ENCODE results near the gene SLC25A43.
A peak's percentile ranks its signal among the peaks of the same experiment; 100 is the strongest.

SLC25A43 gene

DNA sequence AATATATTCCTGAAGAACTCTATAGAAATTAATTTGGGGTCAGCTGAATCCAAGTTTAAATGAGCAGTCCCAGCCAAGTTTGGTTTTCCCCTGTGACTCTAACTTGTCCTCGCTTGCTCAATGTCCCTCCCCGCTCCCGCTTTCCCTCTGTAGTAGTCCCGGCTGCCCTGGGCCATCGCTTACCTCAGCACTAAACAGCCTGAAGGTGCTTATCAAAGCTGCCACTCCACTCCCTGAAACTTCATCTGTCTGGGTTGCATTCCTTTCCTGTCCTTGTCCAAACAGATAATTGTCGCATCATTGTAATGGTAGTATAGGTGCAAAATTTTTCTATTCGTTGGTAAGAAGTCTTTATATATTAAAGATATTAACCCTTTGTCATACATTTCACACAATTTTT is 12.8 kb downstream of the SLC25A43 start:
- Histone ChIP-seq H3K9me3 (replicated peaks; ENCODE audit: insufficient read depth, low read length) (no peaks in the 10 kb centered on the region), H3K27me3 (replicated peaks; ENCODE audit: insufficient read depth, low read length) (no peaks in the 10 kb centered on the region), H4K20me1 (ENCODE audit: insufficient read depth, low read length) (no peaks in the 10 kb centered on the region), H2AFZ (ENCODE audit: low read length) (no peak overlapping the region), H3K4me1 (ENCODE audit: low read length) (no peaks in the 10 kb centered on the region), H3K36me3 (replicated peaks; ENCODE audit: insufficient read depth, low read length) (no peaks in the 10 kb centered on the region), H3K9ac (ENCODE audit: low read length) (no peak overlapping the region), H3F3A (ENCODE audit: insufficient read depth, low read length) (no peaks in the 10 kb centered on the region), H3K27ac (ENCODE audit: low read length) (no peak overlapping the region), H3K4me3 (ENCODE audit: low read length) (no peak overlapping the region), H3K4me2 (ENCODE audit: low read depth, low read length) (no peak overlapping the region), H3K9me2 (replicated peaks; ENCODE audit: insufficient read depth, low read length) (no peaks in the 10 kb centered on the region), H3K79me2 (ENCODE audit: low read length) (no peaks in the 10 kb centered on the region)
- TF ChIP-seq EZH2phosphoT487 (IDR thresholded peaks at IDR 0.05; ENCODE audit: low read length) (no peak), EZH2 (optimal IDR thresholded peaks at IDR 0.05; ENCODE audit: low read depth, low read length) (no peak)
- TF ChIP-seq, protein P1, sequence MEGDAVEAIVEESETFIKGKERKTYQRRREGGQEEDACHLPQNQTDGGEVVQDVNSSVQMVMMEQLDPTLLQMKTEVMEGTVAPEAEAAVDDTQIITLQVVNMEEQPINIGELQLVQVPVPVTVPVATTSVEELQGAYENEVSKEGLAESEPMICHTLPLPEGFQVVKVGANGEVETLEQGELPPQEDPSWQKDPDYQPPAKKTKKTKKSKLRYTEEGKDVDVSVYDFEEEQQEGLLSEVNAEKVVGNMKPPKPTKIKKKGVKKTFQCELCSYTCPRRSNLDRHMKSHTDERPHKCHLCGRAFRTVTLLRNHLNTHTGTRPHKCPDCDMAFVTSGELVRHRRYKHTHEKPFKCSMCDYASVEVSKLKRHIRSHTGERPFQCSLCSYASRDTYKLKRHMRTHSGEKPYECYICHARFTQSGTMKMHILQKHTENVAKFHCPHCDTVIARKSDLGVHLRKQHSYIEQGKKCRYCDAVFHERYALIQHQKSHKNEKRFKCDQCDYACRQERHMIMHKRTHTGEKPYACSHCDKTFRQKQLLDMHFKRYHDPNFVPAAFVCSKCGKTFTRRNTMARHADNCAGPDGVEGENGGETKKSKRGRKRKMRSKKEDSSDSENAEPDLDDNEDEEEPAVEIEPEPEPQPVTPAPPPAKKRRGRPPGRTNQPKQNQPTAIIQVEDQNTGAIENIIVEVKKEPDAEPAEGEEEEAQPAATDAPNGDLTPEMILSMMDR (IDR thresholded peaks at IDR 0.05; ENCODE audit: low read length) = no peak
- no peak for DNase-seq

DNA sequence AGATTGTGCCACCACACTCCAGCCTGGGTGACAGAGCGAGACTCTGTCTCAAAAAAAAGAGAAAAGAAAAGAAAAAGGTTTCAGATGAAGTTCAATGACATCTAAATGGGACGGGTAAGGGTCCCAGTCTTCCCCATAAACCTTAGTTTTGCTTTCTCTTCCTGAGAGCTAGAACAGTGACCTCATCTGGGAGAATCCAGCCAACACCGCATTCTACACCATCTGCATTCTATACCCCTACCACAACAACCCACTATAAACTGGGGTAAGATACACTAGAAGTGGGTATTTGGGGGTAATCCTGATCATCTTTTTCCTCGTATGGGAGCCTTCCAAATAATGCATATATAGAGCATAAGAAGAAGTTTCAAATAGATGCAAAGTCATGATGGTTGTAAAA is 18.2 kb downstream of the SLC25A43 start:
- Histone ChIP-seq H3K9me3 (replicated peaks; ENCODE audit: insufficient read depth, low read length) (no peaks in the 10 kb centered on the region), H3K9me2 (replicated peaks; ENCODE audit: insufficient read depth, low read length) (no peaks in the 10 kb centered on the region), H3K27ac (ENCODE audit: low read length) (no peak overlapping the region), H4K20me1 (ENCODE audit: insufficient read depth, low read length) (no peaks in the 10 kb centered on the region), H3K4me2 (ENCODE audit: low read depth, low read length) (no peak overlapping the region), H3K9ac (ENCODE audit: low read length) (no peak overlapping the region), H3F3A (ENCODE audit: insufficient read depth, low read length) (no peaks in the 10 kb centered on the region), H3K36me3 (replicated peaks; ENCODE audit: insufficient read depth, low read length) (no peaks in the 10 kb centered on the region), H3K27me3 (replicated peaks; ENCODE audit: insufficient read depth, low read length) (no peaks in the 10 kb centered on the region), H2AFZ (ENCODE audit: low read length) (no peak overlapping the region), H3K79me2 (ENCODE audit: low read length) (no peaks in the 10 kb centered on the region), H3K4me1 (ENCODE audit: low read length) (no peaks in the 10 kb centered on the region), H3K4me3 (ENCODE audit: low read length) (no peak overlapping the region)
- no peak for DNase-seq
- TF ChIP-seq, protein P1 (IDR thresholded peaks at IDR 0.05; ENCODE audit: low read length) = no peak
- no peak for TF ChIP-seq EZH2 (optimal IDR thresholded peaks at IDR 0.05; ENCODE audit: low read depth, low read length)
- TF ChIP-seq EZH2phosphoT487 (IDR thresholded peaks at IDR 0.05; ENCODE audit: low read length) = no peak

DNA sequence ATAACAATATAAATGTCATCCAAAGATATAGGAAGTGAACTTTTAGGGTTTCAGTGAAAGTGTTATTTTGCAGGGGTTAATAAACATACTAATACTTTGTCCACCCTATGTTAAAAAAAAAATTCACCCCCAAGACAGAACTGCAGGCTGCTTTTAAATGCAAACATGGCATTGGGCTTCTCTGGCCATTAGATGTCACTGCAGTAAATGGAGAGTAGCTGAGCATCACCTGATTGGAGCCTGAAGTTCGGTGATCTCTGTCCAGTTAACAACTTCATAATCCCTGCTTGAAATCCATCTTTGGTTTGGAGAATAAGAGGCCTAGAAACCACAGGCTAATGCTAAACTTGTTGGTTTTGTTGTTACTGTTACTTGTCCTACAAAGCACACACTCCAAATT is 18.7 kb downstream of the SLC25A43 start:
- Histone ChIP-seq H3K4me2 (ENCODE audit: low read depth, low read length) (no peak overlapping the region), H4K20me1 (ENCODE audit: insufficient read depth, low read length) (no peaks in the 10 kb centered on the region), H3K79me2 (ENCODE audit: low read length) (no peaks in the 10 kb centered on the region), H2AFZ (ENCODE audit: low read length) (no peak overlapping the region), H3K27me3 (replicated peaks; ENCODE audit: insufficient read depth, low read length) (no peaks in the 10 kb centered on the region), H3K9me2 (replicated peaks; ENCODE audit: insufficient read depth, low read length) (no peaks in the 10 kb centered on the region), H3F3A (ENCODE audit: insufficient read depth, low read length) (no peaks in the 10 kb centered on the region), H3K27ac (ENCODE audit: low read length) (no peak overlapping the region), H3K9me3 (replicated peaks; ENCODE audit: insufficient read depth, low read length) (no peaks in the 10 kb centered on the region), H3K36me3 (replicated peaks; ENCODE audit: insufficient read depth, low read length) (no peaks in the 10 kb centered on the region), H3K9ac (ENCODE audit: low read length) (no peak overlapping the region), H3K4me3 (ENCODE audit: low read length) (no peak overlapping the region), H3K4me1 (ENCODE audit: low read length) (no peaks in the 10 kb centered on the region)
- TF ChIP-seq, protein P1 (IDR thresholded peaks at IDR 0.05; ENCODE audit: low read length) = peak; percentile 26; the same call in 1 of the 2 replicates
- no peak for TF ChIP-seq EZH2 (optimal IDR thresholded peaks at IDR 0.05; ENCODE audit: low read depth, low read length)
- peak; percentile 18 for DNase-seq

Measured in MM.1S (cell line).